Epidermal melanocyte (primary cell): ENCODE results near the gene C1orf52.

Experiments used
- DNase-seq: peaks from one replicate; pipeline ENCODE4 v3.0.0; 2011; ENCODE audit warnings: low spot score; ENCODE audit not compliant: insufficient read length

Gene C1orf52

DNA sequence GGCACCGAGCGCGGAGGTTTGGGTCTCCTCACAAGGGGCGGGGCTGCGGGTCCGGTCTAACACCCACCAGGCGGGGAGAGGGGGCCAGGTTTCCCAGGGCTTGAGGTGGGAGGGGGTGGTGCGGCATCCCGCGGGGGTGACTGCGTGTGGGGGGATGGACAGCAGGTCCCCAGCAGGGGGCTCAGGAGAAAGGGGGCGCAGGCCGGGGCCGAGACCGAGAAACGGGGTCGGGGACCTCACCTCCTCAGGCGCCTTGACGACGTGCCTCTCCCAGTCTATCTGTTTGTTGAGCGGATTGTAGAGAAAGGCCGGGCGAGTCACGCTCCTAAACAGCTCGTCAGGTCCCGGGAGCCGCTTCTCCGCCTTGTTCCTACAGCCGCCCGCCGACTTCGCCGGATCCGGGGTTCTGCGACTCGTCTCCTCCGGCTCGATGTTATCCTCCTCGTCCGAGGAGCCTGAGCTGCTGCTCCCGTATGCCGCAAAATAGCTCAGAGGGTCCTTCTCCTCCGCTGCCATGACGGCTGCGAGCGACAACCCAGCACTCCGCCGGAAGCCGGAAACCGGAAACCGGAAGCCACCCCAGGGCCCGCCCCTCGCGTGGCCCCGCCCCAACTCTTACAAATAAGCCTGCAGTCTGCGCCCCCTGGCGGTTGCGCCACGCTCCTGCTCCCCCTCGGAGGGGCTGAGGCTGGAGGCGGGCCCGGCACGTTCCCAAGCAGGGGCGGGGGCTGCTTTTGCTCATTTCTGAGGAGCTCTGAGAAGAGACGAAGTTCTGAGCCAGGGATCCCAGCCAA, at the start of gene C1orf52:
Gene C1orf52 (minus strand): TSS at position 545 of the 794 bp plus-strand sequence. CDS start 29 bp downstream, at position 516.
- DNase-seq: peak; percentile 55

DNA sequence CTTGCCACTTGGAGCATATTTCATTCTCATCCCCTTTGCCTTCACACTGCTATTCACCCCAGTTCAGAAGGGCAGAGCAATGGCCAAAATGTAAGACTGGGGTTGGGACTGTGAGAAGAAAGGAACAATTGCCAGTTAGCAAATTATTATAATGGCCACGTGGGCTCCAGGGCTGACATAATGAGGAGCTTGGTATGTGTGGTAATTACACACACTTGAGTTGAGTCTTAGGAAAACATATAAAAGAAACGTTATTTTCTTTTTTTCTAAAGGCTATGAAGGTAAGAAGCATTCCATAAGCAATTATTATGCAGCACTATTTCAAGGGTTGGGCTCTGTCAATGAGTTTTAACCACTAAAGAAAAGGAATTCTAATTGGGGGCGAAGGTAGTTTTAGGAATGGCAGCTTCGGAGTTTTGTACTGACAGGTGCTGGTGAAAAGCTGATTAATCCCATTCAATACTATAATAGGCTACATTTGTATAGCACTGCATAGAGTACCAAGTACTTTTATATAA, 49.4 kb upstream of the C1orf52 start:
- no peak for DNase-seq

DNA sequence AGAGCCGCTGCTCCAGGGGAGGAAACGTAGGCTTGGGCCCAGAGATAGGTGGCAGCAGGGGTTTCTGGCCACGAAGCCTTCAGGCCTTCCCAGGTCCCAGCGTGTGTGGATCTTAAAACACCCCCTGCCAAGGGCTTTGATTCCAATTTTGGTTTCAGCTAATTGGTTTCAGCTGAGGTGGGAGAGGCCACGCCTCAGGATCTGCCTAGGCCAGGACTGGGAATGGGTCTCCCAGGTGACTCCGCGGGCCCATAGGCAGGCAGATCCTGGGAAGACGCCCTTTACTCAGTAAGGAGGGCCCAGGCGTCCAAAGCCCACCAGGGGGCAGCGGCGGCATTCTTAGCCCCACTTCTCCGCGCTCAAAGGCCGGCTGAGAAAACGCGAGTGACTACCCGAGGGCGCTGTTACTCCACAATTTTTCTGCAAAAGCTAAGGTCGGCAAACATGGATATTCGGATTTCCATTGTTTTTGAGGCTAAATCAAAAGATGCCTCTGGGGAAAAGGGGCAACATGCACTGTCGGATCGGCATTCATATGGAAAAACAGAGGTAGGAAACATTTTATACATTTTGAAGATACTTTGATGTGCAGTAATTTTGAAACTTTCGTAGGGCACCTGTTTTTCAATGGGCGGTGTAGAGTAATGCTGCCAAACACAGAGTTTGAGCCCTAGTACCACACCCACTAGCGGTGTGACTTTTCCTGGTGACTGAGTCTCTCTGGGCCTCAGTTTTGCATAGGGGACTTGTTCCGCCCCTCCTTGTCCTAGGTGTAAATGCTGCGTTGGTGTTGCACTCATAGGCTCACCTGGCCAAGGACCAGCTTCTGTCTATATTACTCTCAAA, 48.7 kb upstream of the C1orf52 start:
- DNase-seq: peak; percentile 68

DNA sequence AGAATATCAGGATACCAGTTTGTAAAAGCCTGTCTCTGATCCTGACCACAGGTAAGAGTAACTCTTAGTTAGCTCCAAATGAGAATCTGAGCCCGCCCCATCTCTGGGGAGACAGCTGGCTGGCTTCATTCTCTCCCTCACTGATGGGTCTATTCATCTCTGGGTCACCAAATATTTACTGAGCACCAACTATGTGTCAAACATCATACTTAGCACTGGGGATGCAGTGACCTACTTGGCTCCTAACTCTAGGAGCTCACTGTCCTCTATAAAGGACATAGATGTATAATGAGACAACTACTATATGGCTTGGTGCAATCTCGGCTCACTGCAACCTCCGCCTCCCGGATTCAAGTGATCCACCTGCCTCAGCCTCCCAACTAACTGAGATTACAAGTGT, 46.8 kb upstream of the C1orf52 start:
- DNase-seq: no peak

DNA sequence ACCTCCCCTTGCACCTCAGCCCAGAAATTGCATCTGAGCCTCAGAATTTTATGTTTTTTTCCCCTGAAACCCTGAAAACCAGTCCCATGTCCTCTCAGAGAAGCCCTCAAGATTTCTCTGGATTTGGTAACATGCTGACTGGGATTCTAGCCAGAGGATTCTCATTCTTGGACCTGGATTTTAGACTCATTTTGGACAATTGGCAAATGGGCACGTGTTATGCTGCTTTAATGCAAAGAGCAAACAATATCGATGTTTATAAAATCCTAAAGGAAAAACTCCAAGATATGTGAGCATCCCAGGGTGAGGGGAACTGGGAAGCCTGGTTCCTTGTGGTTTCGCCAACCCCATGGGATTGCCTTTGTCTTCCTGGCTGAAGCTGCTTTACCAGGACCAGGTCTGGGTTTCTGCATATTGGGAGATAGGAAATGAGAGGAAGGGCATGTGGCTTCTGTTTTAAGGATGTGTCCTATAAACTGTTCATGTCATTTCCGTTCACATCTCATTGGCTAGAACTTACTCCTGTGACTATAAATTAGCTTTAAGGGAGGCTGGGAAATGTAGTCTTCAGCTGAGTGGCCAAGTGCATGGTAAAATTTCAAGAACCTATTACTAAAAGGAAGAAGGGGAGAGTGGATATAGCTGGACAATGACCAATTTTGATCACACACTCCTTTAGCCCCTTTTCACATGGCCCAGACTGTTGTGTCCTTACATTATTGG, 44.1 kb upstream of the C1orf52 start:
- no peak for DNase-seq

DNA sequence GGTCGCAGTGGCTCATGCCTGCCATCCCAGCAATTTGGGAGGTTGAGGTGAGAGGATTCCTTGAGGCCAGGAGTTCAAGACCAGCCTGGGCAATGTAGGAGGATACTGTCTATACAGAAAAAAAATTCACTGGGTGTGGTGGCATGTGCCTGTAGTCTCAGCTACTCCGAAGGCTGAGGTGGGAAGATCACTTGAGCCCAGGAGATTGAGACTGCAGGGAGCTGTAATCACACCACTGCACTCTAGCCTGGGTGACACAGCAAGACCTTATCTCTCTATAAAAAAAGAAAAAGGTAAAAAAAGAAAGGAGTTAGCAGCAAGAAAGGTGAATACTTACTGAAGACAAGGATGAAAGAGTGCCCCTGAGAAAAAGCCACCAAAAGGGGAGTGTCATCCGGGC, 40.7 kb upstream of the C1orf52 start:
- DNase-seq: no peak

DNA sequence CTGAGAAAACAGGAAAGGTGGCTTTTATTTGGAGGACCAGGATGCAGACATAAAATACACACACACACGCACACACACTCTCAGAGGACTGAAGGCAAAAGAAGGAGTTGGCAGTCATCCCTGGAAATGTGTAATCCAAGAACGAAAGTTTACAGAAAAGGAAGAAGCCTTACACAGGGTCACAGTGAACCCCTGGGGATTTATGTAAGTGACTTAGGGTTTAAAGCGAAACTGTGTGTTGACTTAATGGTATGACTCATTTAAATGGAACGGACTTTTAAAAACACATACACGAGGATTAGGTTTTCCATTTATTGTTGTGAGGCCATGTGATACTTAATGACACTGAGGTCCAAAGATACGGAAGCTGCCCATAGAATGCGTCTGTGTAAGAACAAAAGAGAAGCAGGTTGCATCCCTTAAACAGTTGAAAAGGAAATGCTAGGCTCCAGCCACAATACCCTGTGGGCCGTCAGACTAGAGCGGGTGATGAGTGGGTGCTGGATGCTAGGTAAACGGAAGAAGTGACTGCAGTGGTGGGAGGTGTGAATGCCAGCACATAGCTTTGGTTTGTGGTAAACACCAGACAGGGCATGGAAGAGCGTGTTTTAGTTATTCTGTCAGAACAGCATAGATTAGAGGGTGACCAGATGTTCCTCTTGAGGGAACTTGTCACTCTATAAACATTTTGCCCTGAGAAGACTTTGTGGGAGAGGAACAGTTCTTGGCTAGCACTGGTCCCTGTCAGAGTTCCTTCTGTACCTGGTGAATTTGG, 38.6 kb upstream of the C1orf52 start:
- DNase-seq: no peak

DNA sequence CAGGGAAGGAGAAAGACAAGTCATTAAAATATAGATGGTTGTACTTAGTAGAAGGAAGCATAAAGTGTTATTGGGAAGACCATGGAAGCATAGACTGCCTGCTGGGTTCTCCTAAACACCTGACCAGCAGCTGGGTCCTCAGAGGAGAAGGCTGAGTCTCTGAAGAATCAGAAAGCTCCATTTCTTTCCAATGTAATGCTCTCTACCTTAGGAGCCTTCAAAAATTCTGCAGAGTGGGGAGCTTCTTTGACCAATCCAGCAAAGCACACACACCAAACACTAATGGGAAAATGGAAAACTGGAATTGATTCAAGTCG, 38.0 kb upstream of the C1orf52 start:
- DNase-seq: no peak

DNA sequence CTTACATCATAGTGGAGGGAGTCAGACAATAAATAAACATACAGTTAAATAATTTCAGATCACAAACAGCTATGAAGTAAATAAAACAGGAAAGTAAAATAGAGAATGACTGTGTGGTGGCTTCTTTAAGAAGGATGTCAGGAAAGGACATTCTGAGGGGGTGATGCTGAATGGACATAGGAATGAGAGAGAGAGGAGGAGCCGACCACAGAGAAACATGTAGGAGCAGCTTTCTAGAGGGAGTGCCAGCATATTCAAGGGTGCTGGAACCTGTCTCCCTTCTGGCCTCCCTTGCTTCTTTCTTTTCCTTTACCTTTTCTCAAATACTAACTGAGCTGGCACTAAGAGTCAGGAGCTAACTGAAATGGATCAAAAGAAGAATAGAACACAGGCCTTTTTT, 37.5 kb upstream of the C1orf52 start:
- DNase-seq: no peak

DNA sequence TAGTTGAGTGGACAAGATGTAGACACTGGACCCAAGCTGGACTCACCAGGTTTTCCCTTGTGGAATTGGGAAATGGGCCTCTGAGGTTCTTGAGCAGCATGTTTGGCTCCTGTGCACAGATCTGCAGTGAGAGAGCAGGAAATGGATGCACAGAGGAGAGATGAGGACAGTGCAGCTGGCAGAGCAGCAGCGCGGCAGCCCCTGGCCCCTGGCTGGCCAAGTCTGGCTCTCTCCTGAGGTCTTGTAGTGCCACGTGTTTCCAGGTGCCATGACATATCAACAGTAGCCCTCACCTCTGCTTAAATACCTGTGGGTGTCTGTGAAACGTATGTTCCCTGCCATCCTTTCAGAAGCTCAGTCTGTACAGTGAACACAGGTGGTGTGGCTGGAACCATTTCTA, 36.2 kb upstream of the C1orf52 start:
- no peak for DNase-seq

DNA sequence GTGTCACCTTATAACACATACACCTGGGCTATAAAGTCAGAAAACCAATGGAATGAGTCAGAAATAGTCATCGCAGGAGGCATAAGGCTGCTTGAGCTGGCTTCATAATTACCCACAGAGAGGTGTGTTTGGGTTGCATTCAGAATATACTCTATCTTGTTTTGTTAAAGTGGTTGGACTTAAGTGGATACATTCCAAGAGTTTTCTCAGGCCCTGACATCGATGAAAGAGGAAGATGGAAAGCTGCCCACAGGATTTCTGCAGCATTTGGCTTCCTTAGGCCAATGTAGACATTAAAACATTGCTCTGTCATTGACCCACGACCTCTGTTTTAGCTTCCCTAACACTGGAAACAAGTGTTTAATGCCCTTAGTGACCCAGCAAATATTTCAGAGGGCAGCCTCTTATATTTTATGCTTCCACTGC, 35.6 kb upstream of the C1orf52 start:
- no peak for DNase-seq

DNA sequence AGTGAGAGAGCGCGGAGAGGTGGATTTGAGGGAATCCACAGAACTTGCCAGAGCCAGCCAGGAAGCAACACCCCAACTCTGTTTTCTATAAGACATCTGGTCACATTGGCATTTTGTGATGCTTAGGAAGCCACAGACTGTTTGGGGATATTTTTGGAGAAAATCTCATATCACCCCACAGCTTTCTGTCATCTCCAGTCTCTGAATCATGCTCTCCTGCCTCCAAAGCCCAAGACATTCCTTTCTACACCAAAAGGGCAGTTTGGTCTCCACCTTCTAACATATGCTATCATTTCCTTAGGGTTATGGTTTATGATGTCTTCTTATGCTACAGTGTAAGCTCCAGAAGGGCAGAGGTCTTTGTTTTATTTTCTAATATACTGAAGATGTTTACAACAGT, 31.4 kb upstream of the C1orf52 start:
- DNase-seq: no peak

DNA sequence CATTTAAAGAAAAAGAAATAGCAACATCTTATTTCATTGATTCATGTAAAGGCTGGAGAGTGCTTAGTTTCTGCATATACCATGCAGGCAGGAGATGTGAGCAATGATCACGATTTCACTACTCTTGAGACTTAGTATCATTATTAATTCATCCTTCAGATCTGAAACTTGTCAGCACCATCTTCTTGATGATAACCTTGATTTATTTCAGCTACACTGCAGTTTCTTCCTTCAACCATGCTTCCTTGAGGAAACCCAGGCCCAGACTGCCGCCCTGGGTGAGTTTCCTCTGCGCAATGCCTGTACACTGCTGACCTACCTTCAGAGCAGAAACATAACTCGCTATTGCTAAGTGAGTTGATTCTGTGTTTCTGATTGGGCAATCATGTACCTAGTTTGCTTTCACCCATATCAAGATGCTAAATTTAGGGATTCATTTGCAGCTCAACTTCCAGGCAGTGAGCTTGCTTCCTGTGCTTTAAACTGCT, 30.4 kb upstream of the C1orf52 start:
- DNase-seq: no peak

DNA sequence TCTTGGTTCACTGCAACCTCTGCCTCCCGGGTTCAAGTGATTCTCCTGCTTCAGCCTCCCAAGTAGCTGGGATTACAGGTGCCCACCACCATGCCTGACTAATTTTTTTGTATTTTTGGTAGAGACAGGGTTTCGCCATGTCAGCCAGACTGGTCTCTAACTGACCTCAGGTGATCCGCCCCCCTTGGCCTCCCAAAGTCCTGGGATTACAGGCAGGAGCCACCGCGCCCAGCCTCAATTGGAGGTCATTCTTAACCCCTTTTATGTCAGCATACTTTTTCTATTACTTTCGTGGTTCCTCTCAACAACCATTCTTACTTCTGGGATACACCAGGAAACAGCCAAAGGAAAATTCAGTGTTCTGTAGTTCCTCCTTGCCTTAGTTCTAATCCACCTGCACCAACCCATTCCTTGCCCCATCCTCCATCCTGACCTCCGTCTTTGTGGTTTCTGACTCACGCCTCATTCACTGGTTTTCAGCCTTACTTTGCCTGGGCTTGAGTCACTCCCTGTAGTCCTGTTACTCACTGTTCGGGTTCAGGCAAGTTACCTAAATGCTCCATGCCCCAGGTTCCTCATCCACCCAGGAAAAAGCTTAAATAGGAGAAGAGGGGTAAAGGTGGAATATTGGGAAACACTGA, 29.9 kb upstream of the C1orf52 start:
- no peak for DNase-seq

DNA sequence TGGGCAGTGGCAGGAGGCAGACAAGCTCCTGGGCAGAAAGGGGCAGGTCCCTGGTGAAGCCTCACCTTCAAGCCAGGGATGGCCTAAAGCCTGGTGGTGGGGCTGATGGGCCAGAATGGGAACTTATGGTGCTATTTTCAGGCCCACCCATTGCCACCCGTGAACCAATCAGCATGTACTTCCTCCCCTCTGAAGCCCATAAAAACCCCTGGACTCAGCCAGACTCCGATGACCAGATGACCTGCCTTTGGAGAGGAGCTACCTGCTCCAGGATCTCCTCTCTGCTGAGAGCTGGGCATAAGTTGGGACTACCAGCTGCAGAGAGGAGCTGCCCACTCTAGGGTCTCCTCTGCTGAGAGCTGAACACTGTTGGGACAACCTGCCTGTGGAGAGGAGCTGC, 24.7 kb upstream of the C1orf52 start:
- DNase-seq: no peak

DNA sequence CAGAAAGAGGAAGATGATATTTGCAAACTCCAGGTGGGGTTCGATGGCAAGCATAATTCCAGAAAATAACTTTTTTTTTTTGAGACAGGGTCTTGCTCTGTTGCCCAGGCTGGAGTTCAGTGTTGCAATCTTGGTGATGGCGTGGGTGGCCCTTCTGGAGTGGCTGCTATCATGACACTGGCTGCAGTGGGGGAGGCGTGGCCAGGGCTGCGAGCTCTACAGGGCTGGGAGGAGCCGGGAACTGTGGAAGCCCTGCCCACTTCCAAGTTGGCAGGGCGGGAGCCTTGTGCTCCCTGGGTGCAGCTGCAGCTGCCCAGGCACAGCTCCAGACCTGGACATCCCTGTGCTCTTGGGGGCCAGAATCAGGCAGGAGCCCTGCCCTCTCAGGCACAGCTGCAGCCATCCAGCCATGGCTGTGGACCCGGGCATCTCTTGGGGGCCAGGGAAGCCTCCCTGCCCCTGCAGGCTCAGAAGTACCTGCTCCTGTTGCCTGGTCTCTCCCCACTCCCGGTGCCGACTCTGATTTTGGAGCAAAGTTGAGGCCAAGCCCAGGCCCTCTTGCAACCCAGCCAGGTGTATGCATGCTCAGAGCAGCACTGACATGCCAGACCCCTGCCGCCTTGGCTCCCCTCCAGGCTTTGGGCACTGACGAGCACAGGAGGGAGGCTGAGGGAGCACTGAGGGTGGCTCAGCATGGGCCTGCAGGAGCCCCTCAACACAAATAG, 24.2 kb upstream of the C1orf52 start:
- no peak for DNase-seq

DNA sequence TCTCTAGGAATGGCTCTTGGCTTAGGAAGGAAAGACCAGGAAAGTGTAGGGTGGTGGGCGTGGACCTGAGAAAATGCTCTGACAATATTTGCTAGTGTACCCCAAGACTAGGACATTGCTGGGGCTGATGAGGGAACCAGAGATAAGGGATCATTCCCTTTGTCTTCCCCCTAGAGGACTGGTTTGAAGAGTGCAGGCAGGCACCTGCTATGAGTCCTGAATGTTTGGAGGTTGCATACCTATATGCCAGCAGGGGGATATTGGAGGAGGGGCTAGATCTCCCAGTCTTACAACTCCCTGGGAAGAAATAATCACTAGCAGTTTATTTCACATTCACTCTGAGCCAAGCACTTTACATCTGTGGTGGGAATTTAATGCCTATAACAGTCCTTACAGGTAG, 23.0 kb upstream of the C1orf52 start:
- DNase-seq: no peak

DNA sequence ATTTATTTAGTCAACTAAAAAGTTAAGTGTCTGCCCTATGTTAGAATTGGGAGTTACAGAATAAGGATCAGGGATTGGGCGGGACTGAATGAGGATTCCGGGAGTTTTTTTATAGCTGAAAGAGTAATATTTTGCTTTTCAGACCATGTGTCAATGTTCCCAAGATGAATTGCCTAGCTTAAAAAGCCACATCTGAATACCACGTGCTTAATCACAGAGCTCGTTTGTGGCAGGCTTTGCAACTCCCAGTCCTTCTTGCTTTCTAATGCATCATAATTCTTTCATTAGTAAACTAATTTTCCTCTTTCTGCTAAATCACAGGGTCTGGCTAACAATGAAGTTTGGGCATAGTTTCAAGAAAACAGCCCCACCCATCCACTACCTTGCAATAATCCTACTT, 21.2 kb upstream of the C1orf52 start:
- DNase-seq: no peak

DNA sequence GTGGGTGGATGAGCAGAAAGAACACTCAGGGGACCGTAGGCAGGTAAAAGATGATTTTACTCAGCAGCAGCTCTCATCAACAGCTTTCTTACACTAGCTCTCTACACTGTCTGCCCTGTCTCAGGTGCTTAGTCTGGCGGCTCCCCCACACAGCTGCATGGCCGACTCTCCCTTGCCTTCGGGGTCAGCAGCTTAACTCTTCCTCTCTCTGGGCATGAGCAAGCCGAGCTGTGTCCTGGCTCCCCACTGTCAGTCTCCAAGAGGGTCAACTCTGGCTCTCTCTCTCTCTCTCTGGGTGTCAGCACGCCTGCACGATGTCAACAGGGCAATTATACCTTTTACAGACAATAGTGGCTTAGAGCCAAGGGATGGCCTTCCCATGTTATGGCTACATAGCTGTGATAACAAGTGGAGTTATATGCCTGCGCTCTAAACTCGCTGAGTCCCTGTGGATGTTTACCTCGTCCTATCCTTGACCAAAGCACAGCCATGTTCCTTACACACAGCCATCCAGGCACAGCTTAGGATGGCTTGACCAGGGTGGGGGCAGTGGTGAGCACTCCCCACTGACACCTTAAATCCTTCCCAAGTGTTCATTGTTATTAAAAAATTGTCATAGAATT, 20.1 kb upstream of the C1orf52 start:
- DNase-seq: no peak
